Measurements from ENCODE around the gene PSMD9. TPM values are rescaled to one million over a fixed set of nuclear protein-coding genes. Genes with fewer than 3 reads are reported as not detected.

The PSMD9 gene
- polyA plus RNA-seq, 1 donor from 2014 or later = 79.3 TPM

DNA sequence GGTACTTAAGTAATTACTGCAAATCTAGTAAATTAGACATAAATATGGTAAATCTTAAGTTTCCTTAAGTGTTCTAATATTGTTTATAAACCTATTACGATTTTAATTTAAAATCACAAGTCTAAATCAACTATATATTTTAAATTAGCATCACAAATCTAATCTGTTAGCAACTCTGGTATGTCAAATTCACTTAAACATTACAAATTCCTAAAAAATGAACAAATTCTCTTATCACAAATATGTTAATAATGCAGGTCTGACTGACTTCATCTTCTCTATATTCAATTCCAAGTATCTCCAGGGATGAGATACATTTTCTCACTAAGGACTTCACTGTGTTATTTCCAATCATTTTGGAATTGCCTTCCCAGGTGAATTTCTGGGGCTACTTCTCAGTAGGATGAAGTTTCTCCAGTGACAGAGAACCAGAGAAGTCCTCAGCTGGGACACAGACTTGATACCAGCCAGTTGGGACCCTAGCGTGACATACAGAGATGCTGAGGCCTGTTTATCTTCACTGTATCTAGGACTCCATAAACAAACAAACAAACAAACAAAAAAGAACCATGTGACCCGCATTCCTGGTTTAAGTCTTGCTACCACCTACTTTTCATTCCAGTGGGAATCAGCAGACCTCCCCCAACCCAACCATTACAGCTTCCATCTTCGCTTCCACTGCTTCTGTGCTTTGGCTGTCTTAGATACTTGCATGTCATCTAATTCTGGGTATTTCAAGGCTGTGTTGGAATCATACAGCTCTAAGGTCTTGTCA is 51.6 kb downstream of the PSMD9 start:
- Histone ChIP-seq H3K9me2 (ENCODE audit: insufficient read depth, low read length) (no peaks in the 10 kb centered on the region), H3K27ac (ENCODE audit: low read length) (no peak overlapping the region), H3K4me3 (ENCODE audit: low read length) (no peak overlapping the region), H3K9me3 (ENCODE audit: low read length) (no peaks in the 10 kb centered on the region), H3K27me3 (ENCODE audit: insufficient read depth, low read depth, low read length) (no peaks in the 10 kb centered on the region), H3K36me3 (ENCODE audit: insufficient read depth, low read length) (no peaks in the 10 kb centered on the region), H4K20me1 (ENCODE audit: insufficient read depth) (no peaks in the 10 kb centered on the region), H3F3A (ENCODE audit: insufficient read depth, low read length, poor library complexity, severe bottlenecking) (no peaks in the 10 kb centered on the region), H3K9ac (ENCODE audit: low read length) (no peak overlapping the region), H3K79me2 (replicated peaks; ENCODE audit: insufficient read depth, low read length) (no peaks in the 10 kb centered on the region), H2AFZ (ENCODE audit: low read depth, low read length) (no peak overlapping the region), H3K4me2 (ENCODE audit: low read length) (no peak overlapping the region)
- TF ChIP-seq, protein P1, sequence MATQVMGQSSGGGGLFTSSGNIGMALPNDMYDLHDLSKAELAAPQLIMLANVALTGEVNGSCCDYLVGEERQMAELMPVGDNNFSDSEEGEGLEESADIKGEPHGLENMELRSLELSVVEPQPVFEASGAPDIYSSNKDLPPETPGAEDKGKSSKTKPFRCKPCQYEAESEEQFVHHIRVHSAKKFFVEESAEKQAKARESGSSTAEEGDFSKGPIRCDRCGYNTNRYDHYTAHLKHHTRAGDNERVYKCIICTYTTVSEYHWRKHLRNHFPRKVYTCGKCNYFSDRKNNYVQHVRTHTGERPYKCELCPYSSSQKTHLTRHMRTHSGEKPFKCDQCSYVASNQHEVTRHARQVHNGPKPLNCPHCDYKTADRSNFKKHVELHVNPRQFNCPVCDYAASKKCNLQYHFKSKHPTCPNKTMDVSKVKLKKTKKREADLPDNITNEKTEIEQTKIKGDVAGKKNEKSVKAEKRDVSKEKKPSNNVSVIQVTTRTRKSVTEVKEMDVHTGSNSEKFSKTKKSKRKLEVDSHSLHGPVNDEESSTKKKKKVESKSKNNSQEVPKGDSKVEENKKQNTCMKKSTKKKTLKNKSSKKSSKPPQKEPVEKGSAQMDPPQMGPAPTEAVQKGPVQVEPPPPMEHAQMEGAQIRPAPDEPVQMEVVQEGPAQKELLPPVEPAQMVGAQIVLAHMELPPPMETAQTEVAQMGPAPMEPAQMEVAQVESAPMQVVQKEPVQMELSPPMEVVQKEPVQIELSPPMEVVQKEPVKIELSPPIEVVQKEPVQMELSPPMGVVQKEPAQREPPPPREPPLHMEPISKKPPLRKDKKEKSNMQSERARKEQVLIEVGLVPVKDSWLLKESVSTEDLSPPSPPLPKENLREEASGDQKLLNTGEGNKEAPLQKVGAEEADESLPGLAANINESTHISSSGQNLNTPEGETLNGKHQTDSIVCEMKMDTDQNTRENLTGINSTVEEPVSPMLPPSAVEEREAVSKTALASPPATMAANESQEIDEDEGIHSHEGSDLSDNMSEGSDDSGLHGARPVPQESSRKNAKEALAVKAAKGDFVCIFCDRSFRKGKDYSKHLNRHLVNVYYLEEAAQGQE (IDR thresholded peaks at IDR 0.05; ENCODE audit: borderline replicate concordance) = no peak
- TF ChIP-seq SMC3 (conservative IDR thresholded peaks at IDR 0.05; ENCODE audit: poor library complexity) = no peak

DNA sequence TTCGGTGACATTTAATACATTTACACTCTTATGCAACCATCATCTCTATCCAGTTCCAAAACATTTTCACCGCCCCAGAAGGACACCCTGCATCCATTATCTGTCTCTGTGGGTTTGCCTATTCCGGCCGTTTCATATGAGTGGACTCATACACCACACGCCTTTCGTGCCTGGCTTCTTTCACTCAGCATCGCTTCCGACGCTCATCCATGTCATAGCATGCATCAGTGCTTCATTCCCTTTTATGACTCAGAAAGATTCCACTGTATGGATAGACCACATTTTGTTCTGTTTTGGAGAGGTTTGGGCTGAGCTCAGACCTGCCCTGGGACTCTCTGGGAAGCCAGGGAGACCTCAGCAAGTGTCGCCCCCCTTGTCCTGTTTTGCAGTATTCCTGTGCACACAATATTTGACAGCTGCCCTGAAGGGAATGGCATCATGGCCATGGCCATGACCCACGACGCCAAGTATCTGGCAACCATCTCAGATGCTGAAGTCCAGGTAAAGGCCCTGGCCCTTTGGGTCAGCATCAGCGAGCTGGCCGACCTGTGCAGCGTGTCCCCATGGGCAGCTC is 53.6 kb downstream of the PSMD9 start:
- Histone ChIP-seq H3K36me3 (ENCODE audit: insufficient read depth, low read length) (no peaks in the 10 kb centered on the region), H3K9ac (ENCODE audit: low read length) (no peak overlapping the region), H3K27ac (ENCODE audit: low read length) (no peak overlapping the region), H3K27me3 (ENCODE audit: insufficient read depth, low read depth, low read length) (no peaks in the 10 kb centered on the region), H3F3A (ENCODE audit: insufficient read depth, low read length, poor library complexity, severe bottlenecking) (no peaks in the 10 kb centered on the region), H3K9me2 (ENCODE audit: insufficient read depth, low read length) (no peaks in the 10 kb centered on the region), H3K4me3 (ENCODE audit: low read length) (no peak overlapping the region), H3K79me2 (replicated peaks; ENCODE audit: insufficient read depth, low read length) (no peaks in the 10 kb centered on the region), H3K4me2 (ENCODE audit: low read length) (no peak overlapping the region), H2AFZ (ENCODE audit: low read depth, low read length) (no peak overlapping the region), H3K9me3 (ENCODE audit: low read length) (no peaks in the 10 kb centered on the region), H4K20me1 (ENCODE audit: insufficient read depth) (no peaks in the 10 kb centered on the region)
- no peak for TF ChIP-seq EZH2 (IDR thresholded peaks at IDR 0.05; ENCODE audit: borderline replicate concordance, insufficient read depth, low read length, poor library complexity, severe bottlenecking)
- no peak for TF ChIP-seq RAD21 (conservative IDR thresholded peaks at IDR 0.05)
- no peak for TF ChIP-seq CTCF (IDR thresholded peaks at IDR 0.05; ENCODE audit: poor library complexity, severe bottlenecking)
- no peak for TF ChIP-seq SMC3 (conservative IDR thresholded peaks at IDR 0.05; ENCODE audit: poor library complexity)
- TF ChIP-seq EP300 (conservative IDR thresholded peaks at IDR 0.05; ENCODE audit: poor library complexity, severe bottlenecking) = no peak
- TF ChIP-seq MXI1 (conservative IDR thresholded peaks at IDR 0.05; ENCODE audit: poor library complexity, severe bottlenecking) = no peak
- no peak for TF ChIP-seq POLR2AphosphoS5 (IDR thresholded peaks at IDR 0.05)
